Stimulated activated CD4-positive, alpha-beta T cell treated with anti-CD3 and anti-CD28 coated beads, Interleukin-2, amount 100 ng/mL, for 4 hours (primary cell): ENCODE results near the gene OR11H6.
"Not testable (repeated sequence)": the region's sequence is repeated elsewhere in the genome, so short reads cannot be mapped to it uniquely, and the experiment has no call there.

ENCODE experiments used
- DNase-seq: peaks from one replicate; pipeline ENCODE4 v3.0.0-alpha.2; 2020; ENCODE audit warnings: low read depth

Gene OR11H6

DNA sequence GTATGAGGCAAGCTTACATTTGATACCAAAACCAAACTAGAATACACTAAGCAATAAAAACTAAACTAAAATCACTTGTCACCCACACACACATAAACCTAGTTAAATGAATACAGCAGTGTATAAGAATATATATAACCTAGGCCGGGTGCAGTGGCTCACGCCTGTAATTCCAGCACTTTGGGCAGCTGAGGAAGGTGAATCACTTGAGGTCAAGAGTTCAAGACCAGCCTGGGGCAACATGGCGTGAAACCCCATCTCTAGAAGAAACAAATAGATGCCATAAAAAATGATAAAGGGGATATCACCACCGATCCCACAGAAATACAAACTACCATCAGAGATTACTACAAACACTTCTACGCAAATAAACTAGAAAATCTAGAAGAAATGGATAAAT is 40.9 kb downstream of the OR11H6 start:
- not testable (repeated sequence) for DNase-seq

DNA sequence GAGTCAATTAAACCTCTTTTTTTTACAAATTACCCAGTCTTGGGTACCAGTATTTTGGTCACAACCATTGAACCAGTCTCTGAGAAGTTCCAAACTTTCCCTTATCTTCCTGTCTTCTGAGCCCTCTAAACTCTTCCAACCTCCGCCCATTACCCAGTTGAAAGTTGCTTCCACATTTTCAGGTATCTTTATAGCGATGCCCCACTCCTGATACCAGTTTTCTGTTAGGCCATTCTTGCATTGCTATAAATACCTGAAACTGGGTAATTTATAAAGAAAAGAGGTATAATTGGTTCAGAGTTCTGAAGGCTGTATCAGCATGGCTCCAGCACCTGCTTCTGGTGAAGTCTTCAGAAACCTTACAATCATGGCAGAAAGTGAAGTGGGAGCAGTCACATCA is 50.6 kb downstream of the OR11H6 start:
- DNase-seq: no peak
